TTC549 (cell line): ENCODE data around the gene NUP93.

Source experiments
- FAIRE-seq: peaks from 2 replicates; lab custom pipeline; 2012; peaks lifted over from hg19 to GRCh38; lab: Jason Lieb, UNC

Gene NUP93

DNA sequence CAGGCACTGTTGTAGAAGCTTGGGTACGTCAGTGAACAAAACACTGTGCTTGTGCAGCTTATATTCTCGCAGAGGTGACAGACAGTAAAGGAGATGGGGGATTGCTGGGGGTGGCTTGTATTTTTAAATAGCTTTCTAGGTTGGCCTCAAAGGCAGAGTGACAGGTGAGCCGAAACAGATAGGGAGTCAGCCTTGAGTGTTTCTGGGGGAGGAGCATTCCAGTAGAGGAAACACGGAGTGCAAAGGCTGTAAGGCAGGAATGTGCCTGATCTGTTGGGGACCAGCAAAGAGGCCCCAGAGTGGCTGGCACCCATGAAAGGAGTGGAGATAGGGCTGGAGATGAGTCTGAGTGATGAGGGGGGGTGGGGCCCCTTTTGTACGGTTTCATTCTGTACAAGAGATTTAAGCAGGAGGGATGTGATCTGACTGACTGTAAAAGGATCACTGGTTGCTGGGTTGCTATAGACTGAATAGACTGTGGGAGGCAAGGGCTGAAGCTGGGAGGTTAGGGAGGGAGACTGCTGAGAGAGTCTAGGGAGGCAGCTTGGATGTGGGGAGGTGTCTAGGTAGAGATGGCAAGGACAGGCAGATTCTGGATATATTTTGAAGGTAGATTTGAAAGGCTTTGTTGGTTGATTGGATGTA is 15.2 kb downstream of the NUP93 start:
- no peak for FAIRE-seq

- FAIRE-seq = no peak
Observed at GRCh38 chr16:56747486-56748045, 17.6 kb downstream of the NUP93 start.

DNA sequence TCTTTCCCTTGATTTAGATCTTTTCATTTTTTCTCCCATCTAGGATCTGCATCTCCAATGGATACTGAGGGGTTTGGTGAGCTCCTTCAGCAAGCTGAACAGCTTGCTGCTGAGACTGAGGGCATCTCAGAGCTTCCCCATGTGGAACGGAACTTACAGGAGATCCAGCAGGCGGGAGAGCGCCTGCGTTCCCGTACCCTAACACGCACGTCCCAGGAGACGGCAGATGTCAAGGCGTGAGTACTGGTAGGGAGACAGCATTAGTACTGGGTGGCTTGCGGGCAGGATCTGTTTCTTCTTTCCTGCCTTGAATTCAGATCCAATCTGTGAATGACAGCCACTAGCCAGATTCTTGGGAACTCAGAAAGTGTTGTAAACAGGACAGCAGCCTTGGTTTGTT is 18.3 kb downstream of the NUP93 start:
- FAIRE-seq = no peak

- FAIRE-seq = no peak
Observed at GRCh38 chr16:56748826-56749225, 18.9 kb downstream of the NUP93 start.

DNA sequence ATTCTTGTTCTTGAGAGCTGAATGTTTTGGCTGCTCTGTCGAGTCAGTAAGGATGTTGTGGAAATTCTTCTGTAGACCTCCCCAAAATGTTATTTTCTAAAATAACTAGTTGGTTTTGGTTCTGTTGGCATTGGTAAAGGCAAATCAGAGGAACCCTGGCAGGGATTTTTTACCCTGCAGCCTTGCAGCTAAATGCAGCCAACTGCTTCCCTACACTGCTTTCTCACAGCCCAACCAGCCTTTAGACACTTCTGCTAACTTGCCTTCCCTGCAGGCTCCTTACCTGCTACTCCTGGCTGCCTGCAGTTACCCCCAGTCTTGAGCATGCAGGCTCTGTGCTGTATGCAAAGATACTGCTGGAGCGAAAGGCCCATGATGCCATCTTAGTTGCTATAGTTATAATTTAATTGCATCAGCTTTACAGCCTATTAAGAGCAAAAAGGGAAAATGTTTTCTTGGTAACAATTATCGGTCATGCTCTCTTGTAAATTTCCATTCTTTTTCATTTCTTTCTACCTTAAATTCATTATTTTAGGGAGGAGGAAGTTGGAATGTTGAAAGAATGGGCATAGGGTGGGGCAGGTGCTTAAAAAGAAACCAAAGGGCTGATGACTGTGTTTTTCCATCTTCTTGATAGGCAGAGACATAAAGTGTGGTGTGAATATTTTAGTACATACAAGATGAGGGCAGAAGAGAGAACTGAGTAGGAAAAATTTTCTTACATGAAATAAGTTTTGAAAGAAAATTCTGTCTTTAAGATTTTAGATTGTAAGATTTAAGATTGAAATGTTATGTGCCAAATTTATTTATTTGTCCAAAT is 20.0 kb downstream of the NUP93 start:
- no peak for FAIRE-seq

DNA sequence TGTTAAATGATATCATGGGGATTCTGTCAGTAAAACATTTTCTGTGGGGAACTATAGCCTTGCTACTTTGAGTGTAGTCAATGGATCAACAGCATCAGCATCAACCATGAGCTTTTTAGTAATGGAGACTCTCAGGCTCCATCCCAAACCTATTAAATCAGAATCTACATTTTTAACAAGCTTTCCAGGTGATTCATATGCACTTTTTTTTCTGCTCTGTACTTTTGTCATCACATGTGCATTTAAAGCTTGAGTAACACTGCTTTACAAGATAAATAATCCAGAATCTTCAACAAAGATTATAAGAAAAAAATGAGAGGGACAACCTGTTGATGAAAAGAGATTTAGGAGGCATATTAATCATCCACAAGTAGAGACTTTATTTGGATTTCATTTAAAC is 23.5 kb downstream of the NUP93 start:
- FAIRE-seq = no peak

DNA sequence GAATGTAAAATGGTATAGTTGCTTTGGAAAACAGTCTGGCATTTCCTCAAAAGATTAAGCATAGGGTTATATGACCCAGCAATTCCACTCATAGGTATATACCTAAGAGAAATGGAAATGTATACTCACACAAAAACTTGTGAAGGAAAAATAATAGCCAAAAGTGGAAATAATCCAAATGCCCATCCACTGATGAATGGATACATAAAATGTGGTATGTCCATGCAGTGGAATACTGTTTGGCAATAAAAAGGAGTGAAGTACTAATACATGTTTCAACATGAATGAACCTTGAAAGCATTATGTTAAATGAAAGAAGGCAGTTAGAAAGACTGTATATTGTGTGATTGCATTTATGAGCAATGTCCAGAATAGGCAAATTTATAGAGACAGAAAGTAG is 25.1 kb downstream of the NUP93 start:
- FAIRE-seq = no peak

DNA sequence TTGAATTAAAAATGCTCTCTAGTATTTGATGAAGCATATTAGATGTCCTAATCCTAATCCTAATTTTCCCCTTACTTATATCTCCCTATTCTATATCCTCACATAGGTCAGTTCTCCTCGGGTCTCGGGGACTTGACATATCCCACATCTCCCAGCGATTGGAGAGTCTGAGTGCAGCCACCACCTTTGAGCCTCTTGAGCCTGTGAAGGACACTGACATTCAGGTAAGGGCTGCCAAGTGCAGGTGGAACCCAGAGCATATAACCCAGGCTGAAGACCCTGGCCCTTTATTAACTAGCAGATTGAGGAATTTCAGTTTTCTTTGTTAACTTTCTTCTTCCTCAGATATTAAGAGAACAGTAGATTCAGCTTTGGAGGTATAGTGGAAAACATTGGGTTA is 28.5 kb downstream of the NUP93 start:
- no peak for FAIRE-seq

GRCh38 chr16:56758930-56759329 is 29.0 kb downstream of the NUP93 start:
- FAIRE-seq = no peak

- no peak for FAIRE-seq
Observed at GRCh38 chr16:56763291-56763916, 33.5 kb downstream of the NUP93 start.

GRCh38 chr16:56764835-56765234 is 34.9 kb downstream of the NUP93 start:
- FAIRE-seq = no peak

GRCh38 chr16:56765949-56766348 is 36.0 kb downstream of the NUP93 start:
- FAIRE-seq = no peak

DNA sequence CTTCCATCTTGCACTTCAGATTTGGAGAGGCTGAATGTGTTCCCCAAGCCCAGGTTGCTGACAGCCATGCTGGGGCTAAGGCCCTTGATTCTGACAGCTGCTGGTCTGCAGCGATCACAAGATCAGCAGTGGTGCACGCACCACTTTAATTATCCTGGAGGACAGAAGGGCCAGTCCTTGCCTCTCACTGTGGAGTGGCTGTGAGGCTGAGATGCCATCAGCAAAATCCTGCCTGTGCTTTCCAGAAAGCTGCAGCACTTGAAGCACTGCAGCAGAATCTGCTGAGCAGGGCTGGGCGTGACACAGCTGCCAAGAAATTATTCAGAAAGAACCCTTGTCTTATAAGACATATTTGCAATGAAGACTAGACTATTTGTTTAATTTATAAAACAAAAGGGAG is 37.1 kb downstream of the NUP93 start:
- FAIRE-seq = no peak

DNA sequence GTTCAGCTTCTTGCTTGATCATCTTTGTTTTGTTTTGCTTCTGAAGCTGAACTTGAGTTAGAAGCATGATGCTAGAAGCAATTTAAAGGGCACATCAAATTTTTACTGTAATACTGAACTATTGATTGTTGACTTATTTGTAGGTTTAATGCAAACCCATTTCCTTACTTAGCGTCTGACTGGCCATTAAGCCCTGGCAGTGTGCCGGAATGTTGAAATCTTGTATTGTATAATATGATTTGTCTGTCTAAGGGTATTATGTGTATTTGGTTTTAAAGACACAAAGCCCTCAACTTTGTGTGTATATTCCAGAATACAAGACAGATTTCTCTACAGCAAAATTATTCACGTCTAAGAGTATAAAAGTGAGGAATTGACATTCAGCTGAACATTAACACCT is 39.7 kb downstream of the NUP93 start:
- no peak for FAIRE-seq

DNA sequence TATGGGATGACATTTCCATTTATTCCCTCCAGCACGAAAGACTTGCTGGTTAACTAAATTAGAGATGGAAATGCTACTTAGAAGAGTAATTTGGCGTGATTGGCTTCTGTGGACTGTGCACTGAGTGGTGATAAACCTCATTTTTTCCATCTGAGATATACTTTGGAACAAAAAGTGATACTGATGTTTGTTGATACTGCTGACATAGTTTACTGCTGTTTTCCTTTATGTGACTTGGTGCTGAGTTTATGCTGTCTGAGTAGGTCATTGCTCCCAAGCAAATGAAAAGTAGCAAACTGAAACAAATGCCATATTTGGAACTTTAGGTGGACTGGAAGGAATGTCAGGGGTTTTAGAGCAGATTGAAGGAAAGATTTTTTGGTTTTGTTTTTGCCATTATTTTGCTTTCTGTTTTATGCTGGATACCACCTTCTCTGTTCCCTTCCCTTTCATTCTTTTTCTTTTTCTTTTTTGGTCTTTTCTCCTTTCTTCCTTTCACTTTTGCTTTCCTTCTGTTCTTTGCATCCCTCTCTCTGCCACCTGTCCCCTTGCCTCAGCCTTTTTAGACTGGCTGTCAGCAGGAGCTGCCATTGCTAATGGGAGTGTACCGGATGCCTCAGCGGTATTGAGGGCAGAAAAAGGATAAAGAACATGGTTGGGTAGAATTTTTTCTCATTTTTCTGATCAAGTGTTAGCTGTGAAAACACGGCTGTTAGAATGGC is 41.8 kb downstream of the NUP93 start:
- no peak for FAIRE-seq

DNA sequence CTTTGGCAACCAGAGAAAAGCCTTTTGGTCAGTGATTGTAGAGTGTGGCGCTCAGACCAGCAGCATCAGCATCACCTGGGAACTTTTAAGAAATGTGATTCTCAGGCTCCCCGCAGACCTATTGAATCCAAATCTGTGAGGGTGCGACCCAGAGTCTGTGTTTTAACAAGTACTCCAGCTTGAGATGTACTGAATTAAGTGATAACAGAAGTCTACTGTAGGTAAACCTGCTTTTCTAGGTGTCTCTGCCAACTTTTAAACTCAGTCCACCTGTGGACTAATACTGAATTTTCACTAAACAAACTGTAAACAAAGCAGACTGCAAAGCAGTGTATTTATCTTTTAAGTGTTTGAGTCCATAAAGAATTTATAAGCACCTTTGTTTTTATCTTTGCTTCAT is 43.6 kb downstream of the NUP93 start:
- FAIRE-seq = no peak

DNA sequence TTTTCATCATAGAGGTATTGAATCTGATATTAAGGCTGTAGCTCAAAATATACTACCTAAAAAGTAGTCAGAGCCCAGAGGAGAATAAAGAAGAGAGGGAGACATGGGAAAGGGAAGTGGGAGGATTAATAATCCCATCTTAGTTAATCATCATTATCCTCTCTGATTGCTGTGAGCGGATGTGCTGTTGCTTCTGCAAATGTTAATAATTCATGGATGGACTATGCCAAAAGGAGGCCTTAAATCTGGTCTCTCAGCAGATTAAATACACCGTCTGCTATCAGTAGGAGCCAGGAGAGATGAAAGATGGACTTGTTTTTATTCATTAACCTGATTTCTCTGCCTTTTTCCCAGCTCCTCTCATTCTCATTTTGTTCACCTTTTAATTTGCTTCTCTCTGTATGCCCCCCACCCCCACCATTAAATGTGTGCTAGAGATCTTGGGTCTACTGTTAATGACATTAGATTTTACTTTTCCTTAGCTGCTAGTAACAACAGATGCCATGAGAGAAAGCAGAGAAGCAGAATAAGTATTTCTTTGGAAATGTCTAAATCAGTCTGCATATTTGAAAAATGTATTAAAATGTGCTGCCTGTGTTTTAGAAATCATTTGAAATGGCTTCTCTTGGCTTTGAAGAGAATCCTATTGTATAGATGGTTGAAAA is 44.2 kb downstream of the NUP93 start:
- FAIRE-seq = no peak

GRCh38 chr16:56775162-56775561 is 45.2 kb downstream of the NUP93 start:
- no peak for FAIRE-seq

DNA sequence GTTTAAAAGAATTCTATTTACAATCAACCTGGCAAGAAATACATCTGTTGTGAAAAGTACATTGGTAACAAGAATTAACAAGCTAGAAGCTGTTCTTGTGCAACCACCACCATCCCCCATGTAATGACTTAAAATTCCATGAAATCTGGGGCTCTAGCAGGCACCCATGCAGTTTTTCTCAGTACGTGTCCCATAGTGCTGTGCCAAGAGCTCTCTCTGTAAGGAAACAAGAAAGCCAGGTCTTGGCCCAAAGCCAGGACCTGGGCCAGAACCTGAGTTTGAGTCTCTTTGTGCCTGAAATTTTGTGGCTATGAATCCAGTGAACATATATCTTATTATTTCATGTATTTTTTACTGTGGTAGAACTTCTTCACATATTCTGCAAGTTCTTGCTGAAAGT is 46.6 kb downstream of the NUP93 start:
- no peak for FAIRE-seq

DNA sequence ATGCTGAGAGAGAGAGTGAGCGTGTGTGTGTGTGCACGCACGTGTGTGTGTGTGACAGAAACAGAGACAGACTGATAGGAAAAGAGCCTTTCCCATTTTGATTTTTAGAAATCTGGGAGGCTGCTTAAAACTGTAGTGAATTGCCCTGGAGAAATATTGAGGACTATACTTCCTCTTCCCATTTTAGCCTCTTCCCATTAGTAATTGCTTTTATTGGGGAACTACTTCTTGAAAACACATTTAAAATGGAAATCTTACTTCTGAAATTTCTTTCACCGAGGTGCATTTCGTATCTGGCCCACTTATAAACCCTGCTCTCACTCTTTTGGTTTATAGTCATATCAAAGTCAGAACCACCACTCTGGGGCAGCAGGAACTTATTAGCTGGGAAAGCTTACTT is 47.1 kb downstream of the NUP93 start:
- no peak for FAIRE-seq

GRCh38 chr16:56777482-56777881 is 47.6 kb downstream of the NUP93 start:
- FAIRE-seq = no peak

DNA sequence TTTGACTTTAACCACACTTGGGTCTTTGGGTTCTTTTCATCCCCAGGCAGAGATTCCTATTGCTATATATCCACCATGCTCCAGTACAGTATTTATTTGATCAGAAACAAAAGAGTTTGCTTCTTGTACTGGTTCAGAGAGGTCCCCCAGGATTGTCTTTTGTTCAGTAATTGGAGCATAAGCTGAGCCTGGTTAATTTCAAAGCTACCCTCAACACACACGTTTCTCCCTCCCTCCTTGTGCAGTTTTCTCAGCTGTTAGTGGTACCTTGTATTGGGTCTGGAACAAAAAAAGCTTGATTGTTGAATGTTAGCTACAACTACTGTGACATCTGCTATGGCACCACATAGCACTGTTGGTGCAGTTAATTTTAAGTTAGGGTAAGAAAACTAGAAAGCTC is 50.0 kb downstream of the NUP93 start:
- FAIRE-seq = no peak
